ENCODE measurements around the gene TRPV4. TPM values are rescaled to one million over a fixed set of nuclear protein-coding genes. Genes with fewer than 3 reads are reported as not detected.

The TRPV4 gene
- total and polyA plus RNA-seq, 7 donors: 0.03 to 0.11 (median 0.07) TPM; not detected in 1

DNA sequence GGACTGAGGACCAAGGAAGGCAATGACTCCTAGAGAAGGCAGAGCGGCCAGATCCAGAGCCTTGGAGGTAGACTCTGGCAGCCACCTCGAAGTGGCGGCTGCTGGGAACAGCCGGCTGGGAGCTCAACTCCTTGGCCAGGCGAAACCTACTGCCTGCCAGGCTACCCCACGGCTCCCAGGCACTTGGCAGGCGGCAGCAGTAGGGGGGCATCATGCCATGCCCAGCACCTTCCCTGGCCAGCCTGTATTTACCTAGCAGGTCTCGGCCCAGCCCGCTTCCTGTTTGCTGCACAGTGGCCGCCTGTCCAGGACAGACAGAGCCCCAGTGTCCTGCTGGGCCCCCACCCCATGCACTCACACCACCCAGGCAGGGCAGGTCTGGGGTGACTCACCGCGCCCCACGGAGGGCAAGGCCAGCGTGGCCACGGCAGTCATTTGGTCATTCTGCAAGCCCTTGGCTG is 10.2 kb downstream of the TRPV4 start:
- H3K4me3 ChIP-seq: no peak overlapping the region
- no peaks in the 10 kb centered on the region for H3K9me3 ChIP-seq
- peak; percentile 54 to 65 (median 60) for ATAC-seq
- H3K4me1 ChIP-seq: no peaks in the 10 kb centered on the region
- H3K36me3 ChIP-seq (ENCODE audit: insufficient read depth in 1 of 2, low read depth in 1 of 2): no peaks in the 10 kb centered on the region
- intact Hi-C loops (cut with DNase I): no loop called here
- DNase-seq: peak in 1 of 2 donors; percentile 37
- H3K27ac ChIP-seq: no peak overlapping the region
- WGBS, 3 donors: 28 to 40% (median 29%) methylated on average over 15 of the region's 15 CpGs
- TF ChIP-seq, protein P1, sequence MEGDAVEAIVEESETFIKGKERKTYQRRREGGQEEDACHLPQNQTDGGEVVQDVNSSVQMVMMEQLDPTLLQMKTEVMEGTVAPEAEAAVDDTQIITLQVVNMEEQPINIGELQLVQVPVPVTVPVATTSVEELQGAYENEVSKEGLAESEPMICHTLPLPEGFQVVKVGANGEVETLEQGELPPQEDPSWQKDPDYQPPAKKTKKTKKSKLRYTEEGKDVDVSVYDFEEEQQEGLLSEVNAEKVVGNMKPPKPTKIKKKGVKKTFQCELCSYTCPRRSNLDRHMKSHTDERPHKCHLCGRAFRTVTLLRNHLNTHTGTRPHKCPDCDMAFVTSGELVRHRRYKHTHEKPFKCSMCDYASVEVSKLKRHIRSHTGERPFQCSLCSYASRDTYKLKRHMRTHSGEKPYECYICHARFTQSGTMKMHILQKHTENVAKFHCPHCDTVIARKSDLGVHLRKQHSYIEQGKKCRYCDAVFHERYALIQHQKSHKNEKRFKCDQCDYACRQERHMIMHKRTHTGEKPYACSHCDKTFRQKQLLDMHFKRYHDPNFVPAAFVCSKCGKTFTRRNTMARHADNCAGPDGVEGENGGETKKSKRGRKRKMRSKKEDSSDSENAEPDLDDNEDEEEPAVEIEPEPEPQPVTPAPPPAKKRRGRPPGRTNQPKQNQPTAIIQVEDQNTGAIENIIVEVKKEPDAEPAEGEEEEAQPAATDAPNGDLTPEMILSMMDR (IDR thresholded peaks at IDR 0.05): no peak
- no peaks in the 10 kb centered on the region for H3K27me3 ChIP-seq (ENCODE audit: insufficient read depth in 3 of 3, low read length in 2 of 3)

- H3K9me3 ChIP-seq: no peaks in the 10 kb centered on the region
- no peaks in the 10 kb centered on the region for H3K27me3 ChIP-seq (ENCODE audit: insufficient read depth in 3 of 3, low read length in 2 of 3)
- intact Hi-C loops (cut with DNase I): no loop called here
- TF ChIP-seq, protein P1 (IDR thresholded peaks at IDR 0.05): no peak
- DNase-seq: no peak
- no peak overlapping the region for H3K27ac ChIP-seq
- no peaks in the 10 kb centered on the region for H3K36me3 ChIP-seq (ENCODE audit: insufficient read depth in 1 of 2, low read depth in 1 of 2)
- ATAC-seq: peak in 1 of 4 donors; percentile 20
- H3K4me3 ChIP-seq: no peak overlapping the region
- no peaks in the 10 kb centered on the region for H3K4me1 ChIP-seq
- 58 to 67% (median 60%) methylated on average over 7 of the region's 7 CpGs for WGBS, 3 donors
These were observed 10.8 kb downstream of the TRPV4 start for GRCh38 chr12:109822416-109822815.

DNA sequence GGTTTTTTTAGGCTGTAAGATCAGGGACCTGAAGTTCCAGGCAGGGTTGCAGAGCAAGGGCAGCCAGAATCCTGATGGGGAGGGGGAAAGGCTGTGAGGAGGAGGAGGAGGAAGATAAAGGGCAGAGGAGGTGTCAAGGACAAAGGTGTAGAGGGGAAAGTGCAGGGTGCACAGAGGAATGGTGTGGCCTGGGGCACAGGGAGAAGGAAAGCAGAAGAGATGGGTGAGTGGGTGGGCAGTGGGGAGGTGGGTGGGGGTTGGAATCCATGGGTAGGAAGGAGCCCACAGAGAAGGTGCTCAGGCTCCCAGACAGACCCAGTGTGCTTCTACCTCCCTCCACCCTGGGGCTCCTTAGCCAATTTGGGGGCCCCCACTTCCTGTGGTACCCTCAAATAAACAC is 11.2 kb downstream of the TRPV4 start:
- H3K27ac ChIP-seq: no peak overlapping the region
- ATAC-seq (no peak), DNase-seq (no peak)
- TF ChIP-seq, protein P1 (IDR thresholded peaks at IDR 0.05): no peak
- H3K36me3 ChIP-seq (ENCODE audit: insufficient read depth in 1 of 2, low read depth in 1 of 2): no peaks in the 10 kb centered on the region
- no peak overlapping the region for H3K4me3 ChIP-seq
- H3K9me3 ChIP-seq: no peaks in the 10 kb centered on the region
- intact Hi-C loops (cut with DNase I): no loop called here
- no peaks in the 10 kb centered on the region for H3K4me1 ChIP-seq
- H3K27me3 ChIP-seq (ENCODE audit: insufficient read depth in 3 of 3, low read length in 2 of 3): no peaks in the 10 kb centered on the region

GRCh38 chr12:109820816-109821381 is 12.3 kb downstream of the TRPV4 start:
- WGBS, 3 donors: 58 to 63% (median 63%) methylated on average over 16 of the region's 16 CpGs
- Histone ChIP-seq H3K27me3 (ENCODE audit: insufficient read depth in 3 of 3, low read length in 2 of 3) (peaks cover 0 to 4% (median 0%) of the 10 kb centered on the region in 3 donors), H3K4me1 (no peaks in the 10 kb centered on the region), H3K4me3 (no peak overlapping the region), H3K27ac (no peak overlapping the region), H3K9me3 (no peaks in the 10 kb centered on the region), H3K36me3 (ENCODE audit: insufficient read depth in 1 of 2, low read depth in 1 of 2) (no peaks in the 10 kb centered on the region)
- intact Hi-C loops (cut with DNase I): no loop called here
- DNase-seq: no peak
- TF ChIP-seq, protein P1 (IDR thresholded peaks at IDR 0.05): no peak
- no peak for ATAC-seq
